Endothelial cell of umbilical vein (primary cell): ENCODE data around the gene PSAP. TPM values are rescaled to one million over a fixed set of nuclear protein-coding genes. Genes with fewer than 3 reads are reported as not detected.

Experiments
- BruUV-seq: library from RNA; stranded (reverse); fragments of 400-500 nt; replicated peaks from 2 replicates; lab custom pipeline; 2021; lab: Mats Ljungman, UMichigan
- CTCF ChIA-PET: fragments of 300-600, 350-600 bp; sonication (Branson Sonifier 250); formaldehyde crosslinking; loops from one replicate; lab custom pipeline; 2021; ENCODE audit warnings: antibody characterized with exemption, inconsistent platforms; lab: Charles Lee
- POLR2A ChIA-PET: fragments of 300-600, 350-600 bp; sonication (Branson Sonifier 250); formaldehyde crosslinking; loops from one replicate; lab custom pipeline; 2021; ENCODE audit warnings: antibody characterized with exemption, inconsistent platforms; lab: Charles Lee
- DNase-seq: peaks from one replicate; pipeline ENCODE4 v3.0.0-alpha.2; 2011; ENCODE audit warnings: low read depth, low spot score
- FAIRE-seq: peaks from 2 replicates; lab custom pipeline; 2011; peaks lifted over from hg19 to GRCh38; lab: Jason Lieb, UNC
- H2AFZ ChIP-seq: 2 replicates; pipeline ENCODE4 v1.6.0; 2012; ENCODE audit warnings: low read depth, low read length, control low read depth, inconsistent platforms
- H3K27ac ChIP-seq: 2 replicates; pipeline ENCODE4 v1.5.1; 2011; ENCODE audit warnings: low read depth, mild to moderate bottlenecking, control low read depth, low read length, moderate library complexity; ENCODE audit not compliant: insufficient read depth
- H3K27me3 ChIP-seq, 2 experiments: 2 replicates each; pipeline versions ENCODE4 v1.6.0 to v1.6.1; 2011; ENCODE audit warnings: low read length in 2 of 2, mixed read lengths in 1 of 2; ENCODE audit not compliant: control insufficient read depth in 2 of 2, insufficient read depth in 2 of 2
- H3K36me3 ChIP-seq, 2 experiments: 2 replicates in 1 of 2; 3 replicates in 1 of 2; pipeline ENCODE4 v1.5.1; 2011; ENCODE audit warnings: low read length in 2 of 2, mild to moderate bottlenecking in 1 of 2, moderate library complexity in 1 of 2; ENCODE audit not compliant: control insufficient read depth in 2 of 2, insufficient read depth in 2 of 2; ENCODE audit errors: extremely low read depth in 1 of 2
- H3K4me1 ChIP-seq: 3 replicates; pipeline ENCODE4 v1.5.1; 2011; ENCODE audit warnings: mild to moderate bottlenecking, low read length; ENCODE audit not compliant: control insufficient read depth, insufficient read depth; ENCODE audit errors: extremely low read depth
- H3K4me2 ChIP-seq: 2 replicates; pipeline ENCODE4 v1.6.1; 2011; ENCODE audit warnings: low read length, control low read depth, mixed read lengths; ENCODE audit not compliant: insufficient read depth
- H3K4me3 ChIP-seq, 3 experiments: fragments of 200-600 bp in 1 of 3; sonication (generic), shearing (Covaris generic) in 1 of 3; replicated peaks in 1 of 3; 2 replicates each; pipeline ENCODE4 v1.5.1; 2011 to 2016; ENCODE audit warnings: control low read depth in 3 of 3, low read length in 3 of 3, mild to moderate bottlenecking in 2 of 3, inconsistent platforms in 1 of 3, low read depth in 1 of 3, moderate library complexity in 1 of 3; ENCODE audit not compliant: insufficient read depth in 1 of 3
- H3K79me2 ChIP-seq: 2 replicates; pipeline ENCODE4 v1.6.0; 2012; ENCODE audit warnings: low read length, inconsistent platforms; ENCODE audit not compliant: control insufficient read depth, insufficient read depth
- H3K9ac ChIP-seq: replicated peaks from 2 replicates; pipeline ENCODE3; 2011; ENCODE audit warnings: low read length, control low read depth; ENCODE audit not compliant: insufficient read depth; ENCODE audit errors: extremely low read depth
- H3K9me1 ChIP-seq: replicated peaks from 3 replicates; pipeline ENCODE4 v1.6.0; 2011; ENCODE audit warnings: mild to moderate bottlenecking, low read length; ENCODE audit not compliant: control insufficient read depth, insufficient read depth; ENCODE audit errors: extremely low read depth
- H3K9me3 ChIP-seq: replicated peaks from 2 replicates; pipeline ENCODE4 v1.5.1; 2012; ENCODE audit warnings: low read length, inconsistent platforms; ENCODE audit not compliant: control insufficient read depth, insufficient read depth
- H4K20me1 ChIP-seq: replicated peaks from 2 replicates; pipeline ENCODE3; 2011; ENCODE audit warnings: mild to moderate bottlenecking, low read length; ENCODE audit not compliant: control insufficient read depth, insufficient read depth; ENCODE audit errors: extremely low read depth
- EZH2 ChIP-seq: IDR thresholded peaks from 2 replicates; pipeline ENCODE4 v1.6.1; 2012; ENCODE audit warnings: borderline replicate concordance, low read depth, mild to moderate bottlenecking, moderate library complexity, low read length, inconsistent platforms; ENCODE audit not compliant: severe bottlenecking
- FOS ChIP-seq: IDR thresholded peaks from 2 replicates; pipeline ENCODE4 v1.6.1; 2011; ENCODE audit warnings: mild to moderate bottlenecking, low read length, moderate library complexity, borderline replicate concordance; ENCODE audit not compliant: insufficient read depth
- GATA2 ChIP-seq: IDR thresholded peaks from 2 replicates; pipeline ENCODE4 v1.7.0; 2011; ENCODE audit warnings: low read depth, mild to moderate bottlenecking, moderate library complexity, mixed read lengths, low read length; ENCODE audit not compliant: insufficient read length, insufficient read depth
- JUN ChIP-seq: IDR thresholded peaks from 2 replicates; pipeline ENCODE4 v1.6.1; 2011; ENCODE audit warnings: borderline replicate concordance, low read depth; ENCODE audit not compliant: insufficient read length, insufficient read depth
- MYC ChIP-seq: IDR thresholded peaks from one replicate; pipeline ENCODE4 v1.6.1; 2011; ENCODE audit warnings: mild to moderate bottlenecking, low read depth, low read length
- POLR2A ChIP-seq: IDR thresholded peaks from 2 replicates; pipeline ENCODE4 v1.6.1; 2012; ENCODE audit warnings: low read depth, mild to moderate bottlenecking, control low read depth, low read length
- POLR2AphosphoS5 ChIP-seq: IDR thresholded peaks from 2 replicates; pipeline ENCODE4 v1.6.1; 2012; ENCODE audit warnings: low read depth, mild to moderate bottlenecking, control low read depth, low read length, moderate library complexity; ENCODE audit not compliant: insufficient read depth
- dilution Hi-C: fragments of 300-500 bp; cut with MboI; formaldehyde crosslinking; loops from one replicate; pipeline ENCODE4 v1.15.0; 2019; ENCODE audit warnings: low sequenced_read_pairs; ENCODE audit not compliant: extremely low pct_ligation_motif_present
- intact Hi-C: fragments of 100-400 bp; cut with micrococcal nuclease; formaldehyde crosslinking; loops from one replicate; pipeline ENCODE4 v1.10.0; 2022
- polyA plus RNA-seq, 4 experiments: library from polyadenylated mRNA; depleted of rRNA in 3 of 4; stranded (reverse) in 3 of 4; unstranded in 1 of 4; fragments of >200 nt; gene quantifications; 2 replicates each; pipeline versions ENCODE4 v1.2.1 to v1.2.3, GENCODE V29; 2011 to 2012; ENCODE audit warnings: missing spikeins in 1 of 4
- total RNA-seq: library from RNA; stranded (reverse); gene quantifications from 2 replicates; pipeline ENCODE4 v1.2.3, GENCODE V29; 2021
- TF ChIP-seq, protein P1 (sequence below): IDR thresholded peaks from 2 replicates; pipeline ENCODE4 v1.6.1; 2011; ENCODE audit not compliant: insufficient read depth, insufficient read length
- TF ChIP-seq, protein P2 (sequence below), 2 donors: IDR thresholded peaks; 1 replicate in 1 of 2; 2 replicates in 1 of 2; pipeline ENCODE4 v1.5.1; 2011; ENCODE audit warnings: low read length in 2 of 2, mild to moderate bottlenecking in 2 of 2, moderate library complexity in 2 of 2, control low read depth in 1 of 2, inconsistent platforms in 1 of 2, low read depth in 1 of 2; ENCODE audit not compliant: insufficient read depth in 1 of 2; ENCODE audit errors: extremely low read depth in 1 of 2

The PSAP gene
- total and polyA plus RNA-seq, 2 donors (not counting 3 experiments of a cell fraction or from before 2014, with no cell fraction given): 644 to 1,476 TPM

DNA sequence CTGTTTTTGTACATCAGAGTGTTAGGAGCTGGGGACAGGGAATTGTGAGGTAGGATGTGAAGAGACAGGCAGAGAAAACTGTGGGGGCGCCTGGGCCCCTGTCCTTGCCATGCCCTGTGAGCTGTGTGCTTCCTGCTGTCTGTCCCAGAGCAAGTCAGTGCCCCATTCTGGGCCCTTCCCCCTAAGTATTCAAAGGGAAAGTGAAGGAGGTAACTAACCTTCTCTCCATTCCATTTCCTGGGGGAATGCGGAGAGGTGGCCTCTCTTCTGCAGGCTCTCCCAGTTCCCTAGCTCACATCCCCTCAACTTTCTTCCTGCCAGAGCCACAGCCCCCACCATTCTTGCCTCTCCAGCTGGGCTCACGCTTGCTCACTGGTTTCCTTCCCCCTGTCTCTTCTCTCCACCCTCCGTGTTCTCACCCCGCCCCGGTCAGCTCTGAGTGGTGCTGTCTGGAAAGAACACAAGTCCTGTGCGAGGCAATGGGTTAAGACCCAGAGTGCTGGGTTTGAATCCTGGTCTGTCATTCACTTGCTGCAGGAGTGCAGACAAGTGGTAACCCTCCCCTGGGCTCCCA is 68.0 kb downstream of the PSAP start:
- Histone ChIP-seq H2AFZ (no peak overlapping the region), H3K27me3 (no peaks in the 10 kb centered on the region), H3K27ac (no peak overlapping the region), H3K79me2 (no peaks in the 10 kb centered on the region), H3K9me1 (no peaks in the 10 kb centered on the region), H3K4me2 (no peak overlapping the region), H3K4me3 (no peak overlapping the region), H3K4me1 (no peaks in the 10 kb centered on the region), H4K20me1 (no peaks in the 10 kb centered on the region), H3K9me3 (no peaks in the 10 kb centered on the region), H3K36me3 (no peaks in the 10 kb centered on the region), H3K9ac (no peak overlapping the region)
- no peak for DNase-seq
- POLR2A ChIA-PET: no interaction called here
- no TSS peak for BruUV-seq
- CTCF ChIA-PET: interaction anchor here (1.2 to 3.5 kb wide), 3 partner anchors 9 to 113 kb away, joined by 3 to 21 read pairs (median 5); partner anchors contain the start of gene VSIR
- TF ChIP-seq, protein P1, sequence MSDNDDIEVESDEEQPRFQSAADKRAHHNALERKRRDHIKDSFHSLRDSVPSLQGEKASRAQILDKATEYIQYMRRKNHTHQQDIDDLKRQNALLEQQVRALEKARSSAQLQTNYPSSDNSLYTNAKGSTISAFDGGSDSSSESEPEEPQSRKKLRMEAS: no peak
- TF ChIP-seq MYC: no peak
- no peak for TF ChIP-seq POLR2A
- TF ChIP-seq EZH2: no peak
- TF ChIP-seq GATA2: no peak
- TF ChIP-seq JUN: no peak
- TF ChIP-seq POLR2AphosphoS5: no peak
- TF ChIP-seq FOS: no peak
- TF ChIP-seq, protein P2, sequence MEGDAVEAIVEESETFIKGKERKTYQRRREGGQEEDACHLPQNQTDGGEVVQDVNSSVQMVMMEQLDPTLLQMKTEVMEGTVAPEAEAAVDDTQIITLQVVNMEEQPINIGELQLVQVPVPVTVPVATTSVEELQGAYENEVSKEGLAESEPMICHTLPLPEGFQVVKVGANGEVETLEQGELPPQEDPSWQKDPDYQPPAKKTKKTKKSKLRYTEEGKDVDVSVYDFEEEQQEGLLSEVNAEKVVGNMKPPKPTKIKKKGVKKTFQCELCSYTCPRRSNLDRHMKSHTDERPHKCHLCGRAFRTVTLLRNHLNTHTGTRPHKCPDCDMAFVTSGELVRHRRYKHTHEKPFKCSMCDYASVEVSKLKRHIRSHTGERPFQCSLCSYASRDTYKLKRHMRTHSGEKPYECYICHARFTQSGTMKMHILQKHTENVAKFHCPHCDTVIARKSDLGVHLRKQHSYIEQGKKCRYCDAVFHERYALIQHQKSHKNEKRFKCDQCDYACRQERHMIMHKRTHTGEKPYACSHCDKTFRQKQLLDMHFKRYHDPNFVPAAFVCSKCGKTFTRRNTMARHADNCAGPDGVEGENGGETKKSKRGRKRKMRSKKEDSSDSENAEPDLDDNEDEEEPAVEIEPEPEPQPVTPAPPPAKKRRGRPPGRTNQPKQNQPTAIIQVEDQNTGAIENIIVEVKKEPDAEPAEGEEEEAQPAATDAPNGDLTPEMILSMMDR (IDR thresholded peaks at IDR 0.05; ENCODE audit: extremely low read depth in 1 of 2, insufficient read depth in 1 of 2, low read depth in 1 of 2, low read length in 2 of 2): no peak
- dilution Hi-C loops: no loop called here
- intact Hi-C loops: no loop called here
- FAIRE-seq: no peak
